ENCODE measurements around the gene PPP1R37.
A peak's percentile ranks its signal among the peaks of the same experiment; 100 is the strongest.
"Not testable (repeated sequence)": the region's sequence is repeated elsewhere in the genome, so short reads cannot be mapped to it uniquely, and the experiment has no call there.

The PPP1R37 gene

DNA sequence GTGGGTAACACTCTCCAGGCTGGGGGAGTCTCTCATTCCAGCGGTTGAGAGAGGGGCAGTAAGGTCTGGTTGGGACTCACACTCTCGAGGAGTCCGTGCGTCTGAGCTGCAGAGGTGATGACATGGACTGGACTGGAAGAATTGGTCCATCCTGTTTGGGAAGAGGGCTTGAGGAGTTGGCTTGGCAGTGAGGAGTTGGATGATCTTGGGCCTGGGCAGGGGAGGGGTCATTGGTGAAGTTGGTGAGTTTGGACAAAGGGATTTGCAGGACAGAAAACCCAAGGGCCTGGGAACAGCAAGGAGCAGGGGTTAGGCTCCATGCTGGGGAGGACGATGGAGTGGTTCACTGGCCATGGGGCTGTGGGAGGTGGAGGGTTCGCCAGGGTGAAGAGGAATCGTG lies 3.7 kb downstream of the PPP1R37 start:
- no peak for DNase-seq

DNA sequence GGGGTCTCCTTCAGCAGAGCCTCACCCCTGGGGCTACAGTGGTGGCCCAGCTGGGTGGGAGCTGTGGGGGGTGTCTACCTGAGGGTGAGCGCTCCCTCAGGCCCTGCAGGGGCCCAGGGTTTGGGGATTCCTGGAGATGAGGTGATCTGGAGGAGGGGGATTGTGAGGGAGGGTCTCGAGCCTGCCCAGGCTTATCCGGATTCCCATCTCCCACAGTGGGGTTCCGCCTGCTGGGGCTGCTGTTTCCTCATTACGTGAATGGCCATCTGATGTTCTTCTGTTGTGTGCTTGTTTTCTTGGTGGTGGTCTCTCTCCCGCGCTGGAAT lies 4.4 kb downstream of the PPP1R37 start:
- no peak for DNase-seq

DNA sequence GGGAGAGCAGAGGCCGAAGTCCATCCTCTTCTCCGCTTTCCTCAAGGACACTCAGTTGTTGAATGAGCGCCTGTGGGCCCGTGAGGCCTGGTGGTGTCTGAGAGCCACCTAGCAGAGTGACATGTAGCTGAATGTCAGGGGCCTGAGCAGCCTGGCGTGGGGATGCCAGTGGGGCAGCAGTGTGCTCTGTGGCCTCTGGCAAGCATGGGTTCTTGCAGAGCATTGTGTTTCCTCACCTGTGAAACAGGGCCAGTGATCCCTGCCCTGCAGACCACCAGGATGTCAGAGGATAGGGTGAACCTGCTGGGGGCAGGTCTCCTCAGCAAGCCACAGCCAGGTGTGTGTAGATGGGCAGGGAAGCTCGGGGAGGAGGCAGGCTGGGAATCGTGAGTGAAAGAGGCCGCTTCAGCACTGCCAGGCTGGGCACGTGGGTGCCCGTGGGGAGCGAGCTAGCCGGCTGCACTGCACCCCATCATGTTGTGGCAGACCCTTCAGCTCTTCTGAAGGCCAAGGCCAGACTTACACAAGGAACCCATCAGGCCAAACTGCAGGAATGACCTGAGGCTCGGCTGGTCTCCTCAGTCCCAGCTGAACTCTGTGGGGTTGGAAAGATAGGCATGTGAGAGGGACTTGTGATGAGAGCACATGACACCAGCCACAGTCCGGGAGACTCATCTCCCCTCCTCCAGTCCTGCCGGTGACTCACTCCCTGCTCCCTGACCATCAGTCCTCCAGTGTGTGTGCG lies 5.0 kb downstream of the PPP1R37 start:
- DNase-seq, result no peak

DNA sequence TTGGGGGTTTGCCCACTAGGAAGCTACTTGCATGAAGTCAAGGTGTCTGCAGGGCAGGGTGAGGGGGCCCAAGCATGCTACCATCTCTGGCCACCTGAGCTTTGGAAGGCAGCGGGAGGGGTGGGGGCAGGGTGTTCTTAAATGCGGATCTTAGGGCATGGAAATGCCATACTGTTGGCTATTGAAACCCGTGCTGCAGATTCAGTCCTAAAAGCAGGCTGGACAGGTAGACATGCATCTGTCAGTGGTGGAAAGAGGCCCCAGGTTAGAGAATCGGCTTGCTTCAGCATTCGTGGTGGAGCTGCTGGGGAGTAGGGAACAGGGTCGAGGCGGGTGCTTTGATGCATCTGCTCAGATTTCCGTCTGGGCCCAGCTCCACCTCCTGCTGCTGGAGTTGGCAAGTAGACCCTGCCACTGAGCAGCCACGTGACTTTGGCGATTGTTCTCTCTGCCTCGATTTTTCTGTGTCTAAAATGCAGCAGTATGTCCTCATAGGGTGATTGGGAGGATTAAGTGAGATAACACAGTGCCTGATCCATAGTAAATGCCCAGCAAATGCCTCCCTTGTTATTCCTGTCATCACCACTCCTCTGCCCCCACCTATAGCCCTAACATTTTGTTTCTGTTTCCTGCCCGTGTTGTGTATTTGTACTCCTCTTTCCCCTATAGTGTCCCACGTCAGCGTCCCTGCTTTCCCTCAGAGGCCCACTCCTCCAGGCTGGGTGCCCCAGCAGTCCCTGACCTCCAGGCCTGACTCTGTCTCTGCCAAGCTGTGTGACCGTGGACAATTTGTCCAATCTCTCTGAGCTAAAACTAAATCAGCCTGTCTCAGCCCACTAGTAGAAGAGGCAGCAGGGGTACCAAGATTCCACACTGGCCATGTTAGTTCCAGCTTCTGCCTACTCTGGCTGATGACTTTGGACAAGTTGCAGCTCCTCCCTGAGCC lies 5.8 kb downstream of the PPP1R37 start:
- no peak for DNase-seq

DNA sequence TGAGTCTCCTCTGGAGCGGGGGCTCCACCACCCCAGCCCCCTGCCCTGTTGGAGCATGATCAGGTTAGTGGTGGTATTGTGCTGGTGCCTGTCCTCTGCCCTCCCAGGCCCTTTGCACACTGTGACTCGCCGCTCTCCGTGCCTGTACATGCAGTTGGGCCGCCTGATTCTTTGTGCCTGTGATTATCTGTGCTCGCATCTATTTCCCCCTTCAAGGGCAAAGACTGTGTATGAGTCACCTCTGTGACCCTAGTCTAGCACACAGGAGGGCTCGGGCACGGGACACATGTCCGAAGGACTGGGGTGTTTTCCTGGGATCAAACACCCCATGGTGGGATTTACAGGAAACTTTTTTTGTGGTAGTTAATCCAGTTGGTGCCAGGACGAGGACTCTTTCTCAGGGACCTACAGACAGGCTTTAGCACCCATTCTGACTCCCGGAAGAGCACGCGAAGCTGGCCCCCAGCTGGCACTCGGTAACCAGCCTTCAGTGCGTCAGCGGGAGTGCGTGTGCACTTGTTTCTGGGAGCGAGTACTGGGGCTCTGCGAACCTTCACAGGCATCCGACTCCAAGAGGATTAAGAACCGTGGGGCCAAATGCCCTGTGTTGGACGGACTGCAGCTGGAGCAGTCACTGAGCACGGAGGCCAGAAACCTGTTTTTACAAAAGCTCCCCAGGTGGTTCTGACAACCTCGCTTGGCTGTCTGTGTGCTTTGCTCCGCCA lies 6.7 kb downstream of the PPP1R37 start:
- no peak for DNase-seq

DNA sequence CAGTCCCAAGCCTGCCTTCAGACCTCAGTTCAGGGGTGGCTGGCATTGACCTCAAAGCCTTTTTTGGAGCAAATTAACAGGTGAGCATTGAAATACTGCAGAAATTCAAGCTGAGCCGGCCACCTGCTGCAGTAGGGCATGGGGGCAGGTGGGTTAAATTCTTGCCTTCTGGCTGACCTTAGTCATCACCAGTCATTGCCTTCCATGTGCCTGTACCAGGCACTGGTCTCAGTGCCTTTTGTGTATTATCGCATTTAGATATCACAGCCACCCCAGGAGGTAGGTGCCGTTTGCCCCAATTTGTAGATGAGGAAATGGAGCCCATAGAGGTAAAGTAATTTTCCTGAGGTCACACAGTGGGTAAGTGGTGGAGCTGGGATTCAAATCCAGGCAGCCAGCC lies 7.2 kb downstream of the PPP1R37 start:
- DNase-seq, result no peak

DNA sequence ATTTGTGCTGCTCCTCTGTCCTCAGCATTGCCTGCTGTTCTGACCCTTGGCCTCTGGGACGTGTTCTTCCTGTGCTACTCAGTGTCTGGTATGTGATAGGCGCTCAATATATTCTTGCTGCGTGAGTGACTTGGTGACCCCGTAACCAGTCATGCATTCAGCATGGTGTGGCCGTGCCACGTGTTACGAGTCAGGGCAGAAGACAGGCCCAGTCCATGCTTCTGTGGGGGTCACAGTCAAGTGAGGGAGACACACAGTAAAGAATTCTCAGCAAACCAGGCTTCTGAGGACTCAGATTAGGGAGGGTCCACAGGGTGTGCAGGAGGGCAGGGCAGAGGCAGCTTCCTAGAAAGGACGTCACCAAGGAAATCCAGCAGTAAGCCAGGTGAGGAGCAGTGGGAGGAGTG lies 7.9 kb downstream of the PPP1R37 start:
- no peak for DNase-seq

DNA sequence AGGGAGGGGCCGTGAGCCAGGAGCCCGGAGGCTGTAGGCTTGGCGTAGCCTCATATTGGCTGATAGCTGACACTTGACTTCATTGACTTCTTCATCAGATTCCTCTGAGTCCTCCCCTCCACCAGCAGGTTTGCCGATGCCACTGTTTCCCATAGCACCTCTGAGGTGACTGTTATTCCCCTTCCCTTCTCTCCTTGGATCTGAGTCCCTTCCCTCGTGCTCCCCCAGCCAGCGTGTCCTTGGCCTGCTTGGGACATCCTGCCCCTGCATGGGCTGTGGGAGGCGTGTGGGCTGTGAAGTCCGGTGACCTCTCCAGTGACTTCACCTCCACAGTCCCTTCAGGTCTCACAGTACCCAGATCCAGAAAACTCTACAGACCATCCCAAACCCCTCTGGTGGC lies 8.8 kb downstream of the PPP1R37 start:
- no peak for DNase-seq

DNA sequence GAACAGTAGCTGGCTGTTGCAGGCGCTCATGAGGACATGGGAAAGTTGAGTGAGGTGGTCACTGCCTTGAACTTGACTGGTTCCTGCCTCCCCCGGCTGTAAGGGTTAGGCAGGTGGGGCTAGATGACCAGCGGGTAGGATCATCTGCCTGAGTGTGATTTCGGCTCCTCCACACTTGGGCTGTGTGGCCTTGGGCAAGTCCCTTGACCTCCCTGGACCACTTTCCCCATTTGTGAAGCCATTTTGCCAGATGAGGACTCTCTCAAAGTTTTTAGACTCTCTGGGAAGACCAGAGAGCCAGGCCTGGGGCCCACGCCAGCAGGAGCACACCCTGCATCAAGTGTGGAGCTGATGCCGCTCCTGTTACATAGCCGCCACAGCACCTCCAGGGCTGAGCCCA lies 9.5 kb downstream of the PPP1R37 start:
- no peak for DNase-seq

DNA sequence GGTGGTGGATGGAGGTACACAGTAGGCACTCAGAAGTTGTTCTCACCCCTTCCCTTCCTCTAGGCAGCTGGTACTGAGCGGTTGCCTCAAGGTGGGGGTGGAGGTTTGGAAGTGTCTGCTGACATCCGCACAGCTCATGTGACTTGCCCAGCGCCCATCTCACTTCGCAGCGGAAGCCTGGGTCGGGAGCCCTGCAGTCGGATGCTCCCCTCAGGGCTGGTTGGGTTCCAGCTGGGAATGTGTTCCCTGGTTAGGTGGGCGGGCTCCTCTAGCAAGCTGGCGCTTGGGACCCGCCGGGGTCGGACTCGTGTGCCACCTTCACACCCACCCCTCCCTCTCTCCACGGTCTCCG lies 10.2 kb downstream of the PPP1R37 start:
- DNase-seq, result peak; percentile 39 to 45

DNA sequence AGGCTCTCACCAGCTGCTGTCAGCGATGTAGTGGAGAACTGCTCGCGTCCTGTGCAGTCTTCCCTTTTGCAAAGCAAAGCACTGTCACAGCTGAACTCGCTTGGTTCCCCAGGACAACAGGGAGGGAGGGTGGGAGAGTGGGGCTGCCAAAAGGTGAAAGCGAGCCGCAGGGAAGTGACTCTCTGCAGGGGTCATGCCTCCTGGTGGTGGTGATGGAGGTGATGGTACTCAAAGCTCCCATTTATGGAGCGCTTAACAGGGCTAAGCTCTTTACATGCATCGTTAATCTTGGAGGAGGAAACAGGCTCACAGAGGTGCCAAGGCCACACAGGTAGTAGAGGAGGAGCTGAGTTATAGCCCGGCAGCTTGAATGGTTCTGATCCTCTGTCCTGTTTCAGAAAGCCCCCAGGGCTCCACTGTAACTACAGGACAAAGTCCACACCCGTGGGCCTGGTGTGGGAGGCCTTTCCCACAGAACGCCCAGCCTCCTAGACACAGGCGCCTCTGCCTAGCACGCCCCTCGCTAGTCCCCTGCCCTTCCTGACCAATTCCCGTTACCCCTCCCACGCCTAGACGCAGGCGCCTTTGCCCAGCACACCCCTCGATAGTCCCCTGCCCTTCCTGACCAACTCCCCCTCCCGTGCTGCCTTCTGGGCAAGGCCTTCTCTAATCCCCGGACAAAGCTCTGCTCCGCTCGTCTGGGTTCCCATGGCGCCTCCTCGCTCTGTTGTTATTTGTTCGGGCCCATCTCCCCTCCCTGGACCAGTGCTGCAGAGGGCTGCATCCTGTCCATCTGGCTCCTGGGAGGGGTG lies 10.7 kb downstream of the PPP1R37 start:
- no peak for DNase-seq

DNA sequence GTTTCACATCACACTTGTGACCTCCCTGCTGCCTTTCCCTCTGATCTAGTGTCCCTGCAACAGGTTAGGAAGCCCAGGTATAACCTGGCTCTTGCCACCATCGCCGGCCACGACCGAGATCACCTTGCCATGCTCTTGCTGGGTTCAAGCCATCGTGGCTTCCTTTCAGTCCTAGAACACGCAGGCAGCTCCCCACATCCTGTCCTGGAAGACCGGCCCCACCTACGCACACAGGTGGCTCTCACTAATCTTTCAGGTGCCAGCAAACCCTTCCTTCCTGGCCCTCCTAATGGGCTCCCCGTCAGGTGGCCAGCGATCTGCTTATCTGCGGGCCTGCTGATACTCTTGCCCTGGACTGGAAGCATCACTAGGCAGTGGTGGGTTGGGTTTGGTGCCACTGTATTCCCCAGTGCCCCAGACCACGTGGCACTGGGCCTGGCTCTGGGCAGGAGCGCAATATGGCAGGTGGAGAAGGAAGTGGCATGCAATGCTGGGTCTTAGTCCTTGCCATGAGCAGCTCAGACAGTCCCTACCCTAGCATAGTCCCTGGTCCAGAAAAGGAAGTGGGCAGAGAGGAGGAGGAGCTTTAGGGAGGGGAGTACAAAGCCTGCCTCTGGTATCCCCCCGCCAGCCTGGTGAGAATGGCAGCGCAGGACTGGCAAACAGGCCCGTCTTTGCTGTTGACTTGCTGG lies 11.8 kb downstream of the PPP1R37 start:
- DNase-seq, result no peak

DNA sequence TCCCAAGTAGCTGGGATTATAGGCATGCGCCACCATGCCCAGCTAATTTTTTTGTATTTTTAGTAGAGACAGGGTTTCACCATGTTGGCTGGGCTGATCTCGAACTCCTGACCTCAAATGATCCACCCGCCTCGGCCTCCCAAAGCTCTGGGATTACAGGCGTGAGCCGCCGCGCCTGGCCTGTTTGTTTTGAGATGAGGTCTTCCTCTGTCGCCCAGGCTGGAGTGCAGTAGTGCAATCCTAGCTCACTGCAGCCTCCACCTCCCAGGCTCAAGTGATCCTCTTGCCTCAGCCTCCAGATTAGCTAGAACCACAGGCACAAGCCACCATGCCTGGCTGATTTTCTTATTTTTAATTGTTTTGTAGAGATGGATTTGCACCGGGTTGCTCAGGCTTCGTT lies 13.4 kb downstream of the PPP1R37 start:
- DNase-seq, result not testable (repeated sequence)

DNA sequence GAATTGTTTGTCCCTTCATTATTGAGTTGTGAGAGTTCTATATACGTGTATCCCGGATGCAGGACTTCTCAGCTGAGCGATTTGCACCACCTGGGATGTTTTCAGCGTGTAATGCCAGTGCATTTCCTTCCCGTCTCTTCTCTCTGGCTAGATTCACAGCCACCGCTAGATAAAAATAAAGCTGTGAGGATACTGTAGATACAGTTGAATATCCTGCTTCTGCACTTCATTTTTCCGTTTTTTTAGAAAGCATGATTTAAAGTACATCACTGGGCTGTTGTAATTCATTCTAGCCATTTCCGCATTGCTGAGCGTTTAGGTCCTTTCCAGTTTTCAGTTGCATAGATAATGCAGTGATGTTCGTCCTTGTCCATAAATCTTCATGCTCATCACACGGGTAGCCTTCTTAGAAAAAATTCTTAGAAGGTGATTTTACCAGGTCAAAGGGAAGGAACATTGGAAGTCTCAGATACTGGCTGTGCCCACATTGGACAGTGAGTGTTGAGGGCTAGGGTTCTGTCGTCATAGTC lies 14.7 kb downstream of the PPP1R37 start:
- no peak for DNase-seq

DNA sequence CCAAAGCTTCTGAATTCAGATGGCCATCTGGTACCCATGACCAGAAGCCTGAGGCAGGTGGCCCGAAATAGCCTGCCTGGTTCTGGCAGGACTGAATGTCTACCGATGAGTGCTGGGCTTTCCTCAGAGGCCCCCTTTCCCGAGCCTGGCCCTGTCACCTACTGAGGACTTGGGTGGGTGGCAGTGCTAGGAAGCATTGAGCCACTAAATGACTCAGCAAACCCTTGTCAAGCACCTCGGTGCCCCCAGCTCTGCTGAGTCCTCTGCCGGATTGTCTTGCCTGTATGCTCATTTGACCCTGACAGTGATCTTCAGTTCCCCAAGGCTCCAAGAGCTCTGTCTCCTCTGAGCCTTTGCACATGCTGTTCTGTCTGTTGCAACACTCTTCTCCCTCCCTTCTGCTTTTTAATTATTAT lies 17.9 kb downstream of the PPP1R37 start:
- DNase-seq, result no peak

DNA sequence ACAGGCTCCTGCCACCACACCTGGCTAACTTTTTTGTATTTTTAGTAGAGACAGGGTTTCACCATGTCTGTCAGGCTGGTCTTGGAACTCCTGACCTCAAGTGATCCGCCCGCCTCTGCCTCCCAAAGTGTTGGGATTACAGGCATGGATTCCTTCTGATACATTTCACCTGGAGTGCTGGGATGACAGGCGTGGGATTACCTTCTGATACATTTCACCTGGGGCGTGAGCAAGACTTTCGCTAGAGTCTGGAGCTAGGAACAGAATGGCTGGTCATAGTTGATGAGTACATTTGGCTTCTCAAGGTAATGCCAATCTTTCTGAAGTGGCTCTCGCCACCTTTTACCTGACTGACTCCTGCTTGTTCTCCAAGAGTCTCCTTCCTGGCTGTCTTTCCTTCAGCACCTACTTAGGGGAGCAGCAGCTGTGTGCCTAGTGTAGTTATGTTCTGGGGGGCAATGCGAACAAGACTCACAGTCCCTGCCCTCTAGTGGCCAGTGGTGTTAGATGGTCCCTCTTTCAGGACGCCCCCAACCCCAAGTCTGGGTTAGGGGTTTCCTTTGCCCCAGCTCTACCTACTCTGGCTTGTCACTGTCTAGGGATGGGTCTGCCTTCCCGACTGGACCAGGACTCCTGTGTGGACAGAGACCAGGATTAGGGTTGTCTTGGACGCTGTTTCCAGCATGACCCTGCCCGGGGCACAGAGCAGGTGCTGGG lies 19.3 kb downstream of the PPP1R37 start:
- no peak for DNase-seq

DNA sequence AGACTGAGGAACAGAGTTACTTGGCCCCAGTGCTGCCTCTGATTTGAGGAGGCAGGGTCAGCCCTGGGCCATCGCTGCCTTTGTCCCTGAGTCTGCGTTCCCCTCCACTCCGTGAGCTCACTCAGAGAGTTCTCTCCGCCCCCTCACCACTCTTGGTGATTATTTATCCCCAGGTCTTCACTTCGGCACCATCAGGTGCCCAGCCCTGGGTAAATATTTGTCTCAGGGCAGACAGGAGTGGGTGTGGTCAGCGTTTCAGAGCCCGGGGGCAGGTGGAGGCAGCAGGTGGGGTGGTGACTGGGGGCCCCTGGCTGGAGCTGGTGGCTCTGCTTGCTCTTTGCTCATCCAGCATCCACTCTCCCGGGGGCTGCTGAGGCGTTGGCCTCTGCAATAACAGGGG lies 20.6 kb downstream of the PPP1R37 start:
- no peak for DNase-seq

DNA sequence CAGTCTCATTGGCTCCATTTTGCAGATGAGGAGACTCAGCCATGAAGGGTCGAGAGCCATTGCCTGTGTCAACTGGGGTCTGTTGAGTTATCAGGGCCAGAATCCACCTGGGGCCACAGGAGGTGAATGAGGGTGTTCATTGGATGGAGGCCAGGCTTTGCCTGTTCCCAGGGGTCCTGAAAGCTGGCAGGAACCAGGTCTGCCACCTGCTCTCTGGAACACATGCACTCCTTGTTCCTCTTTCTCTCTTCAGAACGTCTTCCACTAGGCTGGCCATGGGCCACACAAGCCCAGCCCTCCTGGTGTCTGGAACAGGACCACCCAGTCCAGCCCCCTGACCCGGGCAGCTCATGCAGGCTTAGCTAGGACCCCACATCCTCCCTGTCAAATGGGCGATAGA lies 21.1 kb downstream of the PPP1R37 start:
- no peak for DNase-seq

DNA sequence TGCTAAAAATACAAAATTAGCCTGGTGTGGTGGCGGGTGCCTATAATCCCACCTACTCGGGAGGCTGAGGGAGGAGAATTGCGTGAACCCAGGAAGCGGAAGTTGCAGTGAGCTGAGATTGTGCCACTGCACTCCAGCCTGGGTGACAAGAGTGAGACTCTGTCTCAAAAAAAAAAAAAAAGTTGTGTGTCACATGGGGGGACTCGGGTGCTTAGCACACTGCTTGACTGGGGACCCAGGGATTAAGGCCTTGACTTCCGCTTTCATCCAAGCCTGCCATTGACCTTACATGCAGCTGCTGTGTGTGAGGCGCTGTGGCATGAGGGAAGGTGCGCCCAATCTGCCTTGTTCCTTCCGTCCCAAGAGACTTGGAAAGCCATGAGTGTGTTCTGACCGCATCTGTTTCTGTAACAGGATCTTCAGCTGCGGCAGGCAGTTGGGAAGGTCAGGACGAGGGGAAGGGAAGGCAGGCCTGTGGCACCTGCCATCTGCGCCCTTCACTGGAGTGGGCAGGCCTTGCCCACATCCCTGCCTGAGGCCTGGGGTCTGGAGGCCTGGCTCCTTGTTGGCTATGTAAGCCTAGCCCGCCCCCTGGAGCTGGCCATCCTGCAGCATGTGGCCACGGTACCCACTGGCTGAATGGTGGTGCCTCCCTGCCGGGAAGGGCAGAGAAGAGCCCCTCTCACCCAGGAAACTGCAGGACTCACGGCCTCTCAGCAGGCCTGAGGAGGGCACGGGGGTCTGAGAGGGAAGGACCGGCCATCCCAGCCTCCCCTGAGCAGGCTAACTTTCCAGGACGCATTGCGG lies 23.0 kb downstream of the PPP1R37 start:
- no peak for DNase-seq

DNA sequence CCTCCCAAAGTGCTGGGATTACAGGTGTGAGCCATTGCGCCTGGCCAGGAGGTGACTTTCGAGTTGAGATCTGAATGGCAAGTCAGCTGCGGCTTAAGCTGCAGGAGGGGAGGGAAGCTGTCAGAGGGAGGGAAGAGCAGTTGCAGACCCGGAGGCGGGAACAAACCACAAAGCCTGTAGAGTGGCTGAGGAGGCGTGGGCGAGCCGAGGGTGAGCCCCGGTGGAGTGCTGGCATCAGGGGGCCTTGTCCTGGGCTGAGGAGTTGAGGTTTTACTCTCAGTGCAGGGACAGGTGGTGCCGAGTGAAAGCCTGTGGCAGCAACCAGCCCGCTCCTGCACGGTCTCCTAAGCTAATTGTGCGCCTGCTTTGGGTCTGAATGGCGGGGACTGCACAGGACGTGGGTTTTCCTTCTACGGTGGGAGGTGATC lies 24.2 kb downstream of the PPP1R37 start:
- DNase-seq, result peak; percentile 57 to 69
